ENCODE results near the gene VWA1.
"Not testable (repeated sequence)": the region's sequence is repeated elsewhere in the genome, so short reads cannot be mapped to it uniquely, and the experiment has no call there.

GRCh38 chr1:1446631-1447030 is 11.1 kb downstream of the VWA1 start:
- TF ChIP-seq CTCF, POLR2A, EP300, POLR2AphosphoS5 (IDR thresholded peaks at IDR 0.05): not testable (repeated sequence)

Measured in suprapubic skin (tissue), 4 donors.